Measurements from ENCODE around the gene DYNLT4. TPM values are rescaled to one million over a fixed set of nuclear protein-coding genes. Genes with fewer than 3 reads are reported as not detected.

The DYNLT4 gene
- total and polyA plus RNA-seq, 2 of the 13 experiments (the other 11 are each of a cell fraction or from before 2014, with no cell fraction given): 0.77 TPM; not detected in 1

DNA sequence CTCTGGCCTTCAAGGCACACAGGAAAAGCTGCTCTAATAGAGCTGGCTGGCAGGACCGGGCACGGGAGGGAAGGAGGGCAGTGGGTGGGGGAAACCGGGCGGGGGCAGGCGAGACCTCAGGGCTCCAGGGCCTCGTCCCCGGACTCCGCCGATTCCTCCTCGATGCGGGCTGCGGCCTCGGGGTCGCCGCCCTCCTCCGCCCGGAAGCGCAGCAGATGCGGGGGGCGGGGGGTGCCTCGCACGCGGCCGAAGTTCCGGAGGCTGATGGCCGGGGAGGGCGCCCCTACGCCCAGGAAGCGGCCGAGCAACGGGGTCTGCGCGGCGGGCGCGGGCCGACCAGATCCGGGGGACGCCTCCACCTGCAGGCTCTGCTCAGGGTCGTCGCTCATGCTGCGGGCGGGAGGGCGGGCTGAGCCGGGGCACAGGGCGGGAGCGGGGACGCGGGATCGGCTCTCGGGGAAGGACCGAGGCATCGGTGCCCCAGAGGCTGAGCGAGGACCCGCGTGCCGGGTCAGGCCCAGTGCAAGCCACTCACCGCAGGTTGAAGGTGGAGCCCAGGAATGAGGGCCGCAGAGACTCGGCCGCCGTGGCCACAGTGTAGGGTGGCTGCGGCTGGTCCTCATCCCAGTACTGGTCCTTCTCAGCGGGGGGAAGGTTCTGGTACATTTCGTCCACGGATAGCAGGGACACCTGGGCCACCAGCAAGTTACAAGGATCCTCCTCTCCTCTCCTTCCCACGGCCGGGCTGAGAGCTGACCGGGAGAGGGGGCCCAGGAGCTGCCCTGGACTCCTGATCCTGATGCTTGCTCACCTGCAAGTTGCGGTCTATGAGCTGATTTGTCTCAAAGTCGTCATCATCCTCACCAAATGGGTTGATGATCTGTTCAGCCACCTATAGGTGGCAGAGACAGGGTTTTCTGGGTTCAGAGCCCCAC is 22.8 kb downstream of the DYNLT4 start (continued):
- no peak for TF ChIP-seq HNRNPUL1 (IDR thresholded peaks at IDR 0.05; ENCODE audit: low read depth, low read length)
- no peak for TF ChIP-seq SMAD1 (CRISPR knock-in tag; IDR thresholded peaks at IDR 0.05; ENCODE audit: borderline replicate concordance, low read depth)
- no peak for TF ChIP-seq NR2F2 (IDR thresholded peaks at IDR 0.05; ENCODE audit: borderline replicate concordance, low read depth)
- TF ChIP-seq THYN1 (CRISPR knock-in tag; IDR thresholded peaks at IDR 0.05; ENCODE audit: borderline replicate concordance, low read depth): no peak
- TF ChIP-seq SRY (CRISPR knock-in tag; IDR thresholded peaks at IDR 0.05): 0 out of 2 replicates have a peak, but pooled peaks have one; percentile 71
- no peak for TF ChIP-seq TGIF2 (CRISPR knock-in tag; IDR thresholded peaks at IDR 0.05)
- TF ChIP-seq ZFP82 (CRISPR knock-in tag; IDR thresholded peaks at IDR 0.05; ENCODE audit: borderline replicate concordance): 0 out of 2 replicates have a peak, but pooled peaks have one; percentile 23
- no peak for TF ChIP-seq U2AF2 (IDR thresholded peaks at IDR 0.05; ENCODE audit: low read depth, low read length)
- TF ChIP-seq, protein P1, sequence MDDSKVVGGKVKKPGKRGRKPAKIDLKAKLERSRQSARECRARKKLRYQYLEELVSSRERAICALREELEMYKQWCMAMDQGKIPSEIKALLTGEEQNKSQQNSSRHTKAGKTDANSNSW (CRISPR knock-in tag; IDR thresholded peaks at IDR 0.05; ENCODE audit: borderline replicate concordance): 0 out of 2 replicates have a peak, but pooled peaks have one; percentile 74
- TF ChIP-seq ZNF484 (CRISPR knock-in tag; IDR thresholded peaks at IDR 0.05; ENCODE audit: borderline replicate concordance, low read depth): no peak
- TF ChIP-seq, protein P2, sequence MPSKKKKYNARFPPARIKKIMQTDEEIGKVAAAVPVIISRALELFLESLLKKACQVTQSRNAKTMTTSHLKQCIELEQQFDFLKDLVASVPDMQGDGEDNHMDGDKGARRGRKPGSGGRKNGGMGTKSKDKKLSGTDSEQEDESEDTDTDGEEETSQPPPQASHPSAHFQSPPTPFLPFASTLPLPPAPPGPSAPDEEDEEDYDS (CRISPR knock-in tag; IDR thresholded peaks at IDR 0.05): peak; percentile 20; the same call in 1 of the 2 replicates
- TF ChIP-seq ATRX (CRISPR knock-in tag; IDR thresholded peaks at IDR 0.05; ENCODE audit: borderline replicate concordance): no peak
- TF ChIP-seq GTF2F1 (IDR thresholded peaks at IDR 0.05; ENCODE audit: low read length): no peak
- TF ChIP-seq PAWR (CRISPR knock-in tag; IDR thresholded peaks at IDR 0.05; ENCODE audit: borderline replicate concordance): no peak
- no peak for TF ChIP-seq MAZ (IDR thresholded peaks at IDR 0.05; ENCODE audit: borderline replicate concordance, low read depth, low read length)
- TF ChIP-seq MAZ (CRISPR knock-in tag; IDR thresholded peaks at IDR 0.05; ENCODE audit: low read depth): peak; percentile 63
- no peak for TF ChIP-seq ZNF782 (CRISPR knock-in tag; IDR thresholded peaks at IDR 0.05; ENCODE audit: borderline replicate concordance)
- no peak for TF ChIP-seq IKZF4 (CRISPR knock-in tag; IDR thresholded peaks at IDR 0.05; ENCODE audit: borderline replicate concordance, low read depth, not compliant biosample characterization)
